ENCODE results near the gene ADCK1.

The ADCK1 gene

DNA sequence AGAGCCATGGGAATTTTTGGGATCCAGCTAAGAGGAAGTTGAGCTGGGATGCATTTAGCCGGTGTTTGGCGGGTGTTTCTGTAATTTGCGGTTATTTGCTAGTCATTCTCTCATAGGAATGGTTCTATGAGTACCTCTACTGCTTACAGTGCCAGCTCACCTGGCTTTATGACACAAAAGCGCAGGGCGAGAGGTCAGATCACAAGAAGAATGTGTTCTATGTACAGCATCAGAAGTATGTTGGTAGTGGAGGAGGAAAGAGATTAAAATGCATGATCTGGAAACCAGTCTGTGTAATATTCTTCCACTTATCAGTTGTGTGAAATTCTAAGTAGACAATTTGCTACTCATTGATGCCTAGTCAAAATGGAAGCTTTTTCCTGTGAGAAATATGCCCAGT, 173.3 kb downstream of the ADCK1 start:
- no peak overlapping the region for H3K4me3 ChIP-seq (ENCODE audit: low read length)
- H3K9me3 ChIP-seq (ENCODE audit: control insufficient read depth, low read length), result no peaks in the 10 kb centered on the region
- no peaks in the 10 kb centered on the region for H3K27me3 ChIP-seq (ENCODE audit: control insufficient read depth, insufficient read depth, low read length)
- H3K4me1 ChIP-seq (ENCODE audit: control insufficient read depth, insufficient read depth, low read length), result no peaks in the 10 kb centered on the region
- H3K36me3 ChIP-seq (ENCODE audit: control insufficient read depth, insufficient read depth, low read length), result no peaks in the 10 kb centered on the region
- H3K9ac ChIP-seq (ENCODE audit: low read length), result no peak overlapping the region

DNA sequence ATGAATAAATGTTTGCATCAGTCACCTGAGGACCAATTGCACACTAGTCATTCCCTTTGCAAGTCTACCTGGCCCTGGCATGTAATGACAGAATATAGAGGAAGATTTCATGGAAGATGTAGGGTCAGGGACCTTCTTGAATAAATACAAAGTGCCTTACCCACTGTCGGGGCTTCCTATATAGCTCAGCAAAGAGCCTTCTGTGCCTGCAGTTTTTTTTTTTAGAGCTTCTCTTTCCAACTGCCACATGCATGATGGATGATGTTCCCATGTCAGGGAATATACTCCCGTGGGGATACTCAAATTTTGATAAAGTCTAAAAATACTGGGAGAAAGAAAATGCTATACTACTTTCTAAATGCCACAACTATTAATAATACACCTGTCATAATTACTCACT, 176.7 kb downstream of the ADCK1 start:
- Histone ChIP-seq H3K4me3 (ENCODE audit: low read length) (no peak overlapping the region), H3K27me3 (ENCODE audit: control insufficient read depth, insufficient read depth, low read length) (no peaks in the 10 kb centered on the region), H3K4me1 (ENCODE audit: control insufficient read depth, insufficient read depth, low read length) (no peaks in the 10 kb centered on the region), H3K36me3 (ENCODE audit: control insufficient read depth, insufficient read depth, low read length) (no peaks in the 10 kb centered on the region), H3K9ac (ENCODE audit: low read length) (no peak overlapping the region), H3K9me3 (ENCODE audit: control insufficient read depth, low read length) (no peaks in the 10 kb centered on the region)

DNA sequence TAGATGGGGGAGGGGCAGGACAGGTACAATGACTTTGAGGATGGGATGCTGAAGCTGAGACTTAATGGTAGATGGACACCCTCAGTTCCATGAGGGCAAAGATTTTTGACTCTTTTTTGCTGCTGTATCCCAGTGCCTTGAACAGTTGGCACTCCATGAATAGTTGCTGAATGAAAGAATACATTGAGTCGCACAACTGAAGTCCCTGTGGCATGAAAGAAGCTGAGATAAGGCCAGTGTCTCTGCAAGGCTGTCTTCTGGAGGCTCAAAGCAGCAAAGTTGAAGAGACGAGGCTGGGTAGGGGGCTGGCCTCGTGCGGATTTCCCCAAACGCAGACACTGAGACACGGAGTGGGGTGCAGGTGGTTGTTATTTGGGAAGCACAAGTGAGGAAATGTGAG, 179.3 kb downstream of the ADCK1 start:
- H3K9ac ChIP-seq (ENCODE audit: low read length), result no peak overlapping the region

DNA sequence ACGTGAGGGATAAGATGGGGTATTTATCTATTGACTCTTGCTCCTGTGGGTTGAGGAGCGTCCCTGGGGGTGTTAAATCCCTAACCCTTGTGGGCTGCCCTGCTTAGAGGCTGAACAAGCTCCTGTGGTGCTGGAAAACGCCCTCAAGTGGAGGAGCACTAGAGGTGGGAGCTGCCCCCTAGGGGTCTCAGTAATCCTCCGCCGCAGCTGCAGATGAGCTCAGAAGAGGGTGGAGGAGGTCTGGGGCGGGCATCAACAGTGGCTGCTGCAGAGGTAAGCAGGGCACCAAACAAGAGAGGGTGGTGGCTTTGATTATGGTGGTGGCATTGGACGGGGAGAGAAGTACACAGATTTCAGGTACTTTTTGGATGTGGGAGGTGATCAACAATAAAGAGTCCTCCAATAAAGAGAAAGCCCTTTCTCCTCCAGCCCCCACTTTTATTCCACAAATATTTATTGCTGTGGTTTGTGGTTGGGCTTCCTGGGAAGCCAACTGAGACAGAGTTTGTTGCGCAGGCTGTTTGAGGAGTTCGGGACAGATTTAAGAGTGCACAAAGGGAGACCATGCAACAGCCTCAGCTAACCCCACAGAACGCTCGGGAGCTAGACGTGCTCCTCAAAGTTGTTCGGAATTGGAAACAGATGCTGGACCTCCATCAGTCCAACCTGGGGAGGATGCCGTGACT, 179.9 kb downstream of the ADCK1 start:
- H3K9ac ChIP-seq (ENCODE audit: low read length), result no peak overlapping the region
- no peaks in the 10 kb centered on the region for H3K4me1 ChIP-seq (ENCODE audit: control insufficient read depth, insufficient read depth, low read length)
- no peaks in the 10 kb centered on the region for H3K27me3 ChIP-seq (ENCODE audit: control insufficient read depth, insufficient read depth, low read length)
- no peaks in the 10 kb centered on the region for H3K36me3 ChIP-seq (ENCODE audit: control insufficient read depth, insufficient read depth, low read length)
- H3K9me3 ChIP-seq (ENCODE audit: control insufficient read depth, low read length), result no peaks in the 10 kb centered on the region
- no peak overlapping the region for H3K4me3 ChIP-seq (ENCODE audit: low read length)

More for the DNA sequence above, 179.3 kb downstream of the ADCK1 start:
- Histone ChIP-seq H3K4me3 (ENCODE audit: low read length) (no peak overlapping the region), H3K36me3 (ENCODE audit: control insufficient read depth, insufficient read depth, low read length) (no peaks in the 10 kb centered on the region), H3K4me1 (ENCODE audit: control insufficient read depth, insufficient read depth, low read length) (no peaks in the 10 kb centered on the region), H3K27me3 (ENCODE audit: control insufficient read depth, insufficient read depth, low read length) (no peaks in the 10 kb centered on the region), H3K9me3 (ENCODE audit: control insufficient read depth, low read length) (no peaks in the 10 kb centered on the region)

DNA sequence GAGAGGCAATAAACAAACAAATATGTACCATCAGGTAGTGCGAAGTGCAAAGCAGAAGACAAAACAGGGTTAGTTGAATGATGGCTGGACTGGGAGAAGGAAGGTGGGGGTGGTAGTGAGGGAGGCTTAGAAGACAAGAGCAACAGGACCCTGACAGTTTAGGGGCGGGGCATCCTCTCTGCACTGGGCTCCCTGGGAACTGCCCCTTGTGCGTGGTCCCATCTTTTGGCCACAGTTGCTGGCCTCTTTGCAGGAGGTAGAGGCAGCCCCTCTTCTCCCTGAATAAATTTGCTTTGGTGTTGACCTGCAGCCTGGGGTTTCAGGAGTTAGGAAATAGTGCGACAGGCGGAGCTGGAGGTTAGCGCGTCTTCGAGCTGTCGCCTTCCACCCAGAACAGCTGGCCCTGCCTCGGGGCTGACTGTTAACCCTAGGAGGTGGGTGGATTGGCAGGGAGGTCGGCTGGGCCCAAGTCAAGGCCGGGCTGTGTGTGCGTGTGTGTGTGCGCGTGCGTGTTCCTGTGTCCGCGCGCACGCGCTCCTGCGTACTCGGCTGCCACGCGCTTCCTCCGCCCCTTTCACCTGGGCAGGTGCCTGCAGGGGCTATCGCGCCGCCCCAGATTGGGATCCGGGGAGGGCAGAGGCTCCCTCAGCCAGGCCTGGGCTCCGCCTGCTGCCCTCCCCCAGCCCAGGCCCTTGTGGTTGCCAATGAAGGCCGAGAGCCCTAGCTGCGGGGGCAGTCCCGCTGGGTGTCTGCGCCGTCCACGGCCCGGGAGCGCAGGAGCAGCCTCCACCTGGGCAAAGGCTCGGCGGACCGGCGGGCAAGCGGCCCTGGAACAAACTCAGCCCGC, 180.8 kb downstream of the ADCK1 start:
- Histone ChIP-seq H3K4me3 (ENCODE audit: low read length) (peak overlapping the region; percentile 44), H3K27me3 (ENCODE audit: control insufficient read depth, insufficient read depth, low read length) (no peaks in the 10 kb centered on the region), H3K9ac (ENCODE audit: low read length) (peak overlapping the region; percentile 65), H3K36me3 (ENCODE audit: control insufficient read depth, insufficient read depth, low read length) (no peaks in the 10 kb centered on the region), H3K9me3 (ENCODE audit: control insufficient read depth, low read length) (no peaks in the 10 kb centered on the region), H3K4me1 (ENCODE audit: control insufficient read depth, insufficient read depth, low read length) (no peaks in the 10 kb centered on the region)

Data from mucosa of stomach (tissue), 1 donor.